LHCN-M2 (cell line): ENCODE data around the gene L1TD1. TPM values are rescaled to one million over a fixed set of nuclear protein-coding genes. Genes with fewer than 3 reads are reported as not detected.
A peak's percentile ranks its signal among the peaks of the same experiment; 100 is the strongest.
"Not testable (repeated sequence)": the region's sequence is repeated elsewhere in the genome, so short reads cannot be mapped to it uniquely, and the experiment has no call there.

Experiments
- DNase-seq: peaks from one replicate; pipeline ENCODE4 v3.0.0-alpha.2; 2012; ENCODE audit warnings: low read depth
- total RNA-seq: library from RNA; depleted of rRNA; stranded (reverse); fragments of >200 nt; gene quantifications from 2 replicates; pipeline ENCODE4 v1.2.3, GENCODE V29; 2014

The L1TD1 gene
- total RNA-seq, 1 experiment from 2014 or later, result not detected

DNA sequence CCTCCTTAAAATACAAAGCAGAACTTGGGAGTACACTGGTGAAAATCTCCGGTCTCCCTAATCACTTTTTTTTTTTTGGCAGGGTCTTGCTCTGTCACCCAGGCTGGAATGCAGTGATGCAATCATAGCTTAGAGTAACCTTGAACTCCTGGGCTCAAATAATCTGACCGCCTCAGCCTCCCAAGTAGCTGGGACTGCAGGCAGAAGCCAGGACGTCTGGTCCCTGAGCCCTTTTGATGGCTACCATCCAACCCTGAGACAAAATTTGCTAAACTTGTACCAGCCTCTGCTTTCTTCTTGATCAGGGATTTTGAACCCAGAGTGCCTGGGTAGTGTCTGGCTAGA is 4.1 kb downstream of the L1TD1 start:
- DNase-seq, result peak; percentile 7

- no peak for DNase-seq
Observed at GRCh38 chr1:62207187-62207586, 12.5 kb downstream of the L1TD1 start.

DNA sequence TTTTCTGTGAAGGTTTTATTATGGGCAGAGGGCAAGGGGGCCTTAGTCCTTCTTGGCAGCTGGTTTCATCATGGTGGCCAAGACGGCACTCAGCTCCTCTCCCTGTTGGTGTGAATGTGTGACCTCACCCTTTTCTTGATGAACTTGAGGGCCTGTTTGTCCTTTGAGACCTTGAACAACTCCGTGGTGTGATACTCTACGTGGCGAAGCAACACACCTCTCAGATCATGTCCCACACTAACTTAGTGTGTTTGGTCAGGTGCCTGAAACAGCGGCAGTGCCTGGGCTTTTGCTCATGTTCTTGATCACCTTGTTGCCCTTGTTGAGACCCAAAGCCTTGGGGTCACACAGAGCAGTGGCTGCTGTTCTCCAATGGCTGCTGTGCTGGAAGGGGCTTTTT is 13.4 kb downstream of the L1TD1 start:
- DNase-seq, result no peak

GRCh38 chr1:62208970-62209369 is 14.3 kb downstream of the L1TD1 start:
- DNase-seq, result no peak

- DNase-seq, result peak; percentile 92
Observed at GRCh38 chr1:62209931-62210595, 15.4 kb downstream of the L1TD1 start.

GRCh38 chr1:62210960-62211359 is 16.3 kb downstream of the L1TD1 start:
- DNase-seq, result peak; percentile 31

DNA sequence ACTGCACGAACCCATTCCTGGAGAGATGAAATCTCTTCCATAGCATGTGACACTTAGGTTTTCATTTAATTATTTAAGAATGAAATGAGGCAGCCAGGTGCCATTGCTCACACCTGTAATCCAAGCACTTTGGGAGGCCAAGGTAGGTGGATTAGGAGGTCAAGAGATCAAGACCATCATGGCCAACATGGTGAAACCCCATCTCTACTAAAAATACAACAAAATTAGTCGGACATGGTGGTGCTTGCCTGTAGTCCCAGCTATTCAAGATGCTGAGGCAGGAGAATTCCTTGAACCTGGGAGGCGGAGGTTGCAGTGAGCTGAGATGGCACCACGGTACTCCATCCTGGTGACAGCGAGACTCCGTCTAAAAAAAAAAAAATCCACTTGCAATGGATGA is 17.8 kb downstream of the L1TD1 start:
- no peak for DNase-seq

DNA sequence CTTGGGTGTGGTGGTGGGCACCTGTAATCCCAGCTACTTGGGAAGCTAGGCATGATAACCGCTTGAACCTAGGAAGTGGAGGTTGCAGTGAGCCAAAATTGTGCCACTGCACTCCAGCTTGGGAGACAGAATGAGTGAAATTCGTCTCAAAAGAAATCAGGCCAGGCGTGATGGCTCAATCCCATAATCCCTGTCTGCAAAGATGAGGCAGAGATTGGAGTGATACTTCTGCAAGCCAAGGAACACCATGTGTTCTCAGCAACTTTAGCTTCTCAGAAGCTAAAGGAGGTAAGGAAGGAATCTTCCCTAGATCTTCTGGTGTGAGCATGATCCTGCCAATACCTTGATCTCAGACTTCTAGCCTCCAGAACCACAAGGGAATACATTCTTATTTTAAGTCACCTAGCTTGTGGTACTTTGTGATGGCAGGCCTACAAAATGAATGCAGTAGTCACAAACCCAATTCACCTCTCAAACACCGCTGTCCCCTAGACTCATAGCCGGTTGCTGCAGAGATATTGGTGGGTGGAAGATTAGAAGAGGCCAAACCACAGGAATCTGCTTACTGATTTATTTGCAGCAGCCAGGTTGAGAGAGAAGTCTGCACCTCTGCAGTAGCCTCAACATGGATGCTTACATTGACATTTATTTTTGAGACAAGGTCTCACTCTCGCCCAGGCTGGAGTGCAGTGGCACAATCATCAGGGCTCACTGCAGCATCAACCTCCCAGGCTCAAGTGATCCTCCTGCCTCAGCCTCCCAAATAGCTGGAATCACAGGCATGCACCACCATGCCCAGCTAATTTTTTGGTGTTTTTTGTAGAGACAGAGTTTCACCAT is 18.6 kb downstream of the L1TD1 start:
- no peak for DNase-seq

DNA sequence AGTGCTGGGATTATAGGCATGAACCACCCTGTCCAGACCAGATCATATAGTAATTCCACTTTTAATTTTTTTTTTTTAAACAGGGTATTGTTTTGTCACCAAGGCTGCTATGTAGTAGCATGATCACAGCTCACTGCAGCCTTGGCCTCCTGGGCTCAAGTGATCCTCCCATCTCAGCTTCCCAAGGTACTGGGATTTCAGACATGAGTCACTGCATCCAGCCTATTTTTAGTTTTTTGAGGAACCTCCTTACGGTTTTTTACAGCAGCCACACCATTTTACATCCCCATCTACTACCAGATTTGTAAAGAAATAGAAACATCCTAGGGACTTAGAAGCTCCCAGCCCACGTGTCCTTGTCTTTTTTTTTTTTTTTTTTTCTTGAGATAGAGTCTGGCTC is 24.0 kb downstream of the L1TD1 start:
- peak; percentile 48 for DNase-seq

DNA sequence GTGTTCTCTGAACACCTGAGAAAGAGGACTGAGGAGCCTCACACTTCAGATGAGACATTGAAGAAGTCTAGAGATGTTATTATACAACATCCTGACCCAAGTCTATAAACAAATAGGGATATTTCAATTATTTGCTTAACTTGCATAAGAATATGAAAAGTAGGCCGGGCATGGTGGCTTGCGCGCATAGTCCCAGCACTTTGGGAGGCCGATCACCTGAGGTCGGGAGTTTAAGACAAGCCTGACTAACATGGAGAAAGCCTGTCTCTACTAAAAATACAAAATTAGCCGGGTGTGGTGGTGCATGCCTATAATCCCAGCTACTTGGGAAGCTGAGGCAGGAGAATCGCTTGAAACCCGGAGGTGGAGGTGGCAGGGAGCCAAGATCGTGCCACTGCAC is 25.8 kb downstream of the L1TD1 start:
- DNase-seq, result not testable (repeated sequence)

DNA sequence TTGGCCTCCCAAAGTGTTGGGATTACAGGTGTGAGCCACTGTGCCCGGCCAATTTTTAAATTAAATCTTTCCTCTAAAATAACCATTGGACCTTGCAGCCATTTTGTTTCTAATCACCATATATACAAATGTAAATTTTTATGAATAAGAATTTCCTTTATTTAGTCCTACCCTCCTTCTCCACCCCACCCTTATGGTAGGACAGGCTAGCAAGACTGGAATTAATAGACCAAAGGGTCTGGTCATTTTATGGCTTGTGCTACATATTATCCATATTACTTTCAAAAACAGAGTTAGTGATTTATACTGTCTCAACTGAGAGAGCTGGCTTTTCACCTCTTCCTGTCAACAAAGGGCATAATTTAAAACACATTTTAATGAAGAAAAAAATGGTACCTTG is 26.5 kb downstream of the L1TD1 start:
- no peak for DNase-seq

GRCh38 chr1:62222321-62222720 is 27.7 kb downstream of the L1TD1 start:
- no peak for DNase-seq

GRCh38 chr1:62224182-62224581 is 29.5 kb downstream of the L1TD1 start:
- no peak for DNase-seq

DNA sequence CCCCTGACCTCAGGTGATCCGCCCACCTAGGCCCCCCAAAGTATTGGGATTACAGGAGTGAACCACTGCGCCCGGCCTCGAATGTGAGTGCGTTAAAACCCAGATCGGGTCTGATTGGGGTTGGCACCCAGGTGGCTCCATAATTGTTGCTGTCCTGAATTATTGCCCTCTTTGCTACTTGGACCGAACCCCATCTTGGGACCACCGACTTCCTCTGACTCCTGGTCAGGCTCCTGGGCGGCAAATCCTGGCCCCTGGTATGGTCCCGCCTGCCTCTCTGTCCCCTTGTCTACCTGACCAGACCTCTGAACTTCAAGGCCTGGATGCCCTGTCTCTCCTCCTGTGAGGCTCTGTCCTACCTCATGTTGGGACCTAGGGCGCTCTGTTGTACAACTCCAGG is 32.8 kb downstream of the L1TD1 start:
- DNase-seq, result no peak

DNA sequence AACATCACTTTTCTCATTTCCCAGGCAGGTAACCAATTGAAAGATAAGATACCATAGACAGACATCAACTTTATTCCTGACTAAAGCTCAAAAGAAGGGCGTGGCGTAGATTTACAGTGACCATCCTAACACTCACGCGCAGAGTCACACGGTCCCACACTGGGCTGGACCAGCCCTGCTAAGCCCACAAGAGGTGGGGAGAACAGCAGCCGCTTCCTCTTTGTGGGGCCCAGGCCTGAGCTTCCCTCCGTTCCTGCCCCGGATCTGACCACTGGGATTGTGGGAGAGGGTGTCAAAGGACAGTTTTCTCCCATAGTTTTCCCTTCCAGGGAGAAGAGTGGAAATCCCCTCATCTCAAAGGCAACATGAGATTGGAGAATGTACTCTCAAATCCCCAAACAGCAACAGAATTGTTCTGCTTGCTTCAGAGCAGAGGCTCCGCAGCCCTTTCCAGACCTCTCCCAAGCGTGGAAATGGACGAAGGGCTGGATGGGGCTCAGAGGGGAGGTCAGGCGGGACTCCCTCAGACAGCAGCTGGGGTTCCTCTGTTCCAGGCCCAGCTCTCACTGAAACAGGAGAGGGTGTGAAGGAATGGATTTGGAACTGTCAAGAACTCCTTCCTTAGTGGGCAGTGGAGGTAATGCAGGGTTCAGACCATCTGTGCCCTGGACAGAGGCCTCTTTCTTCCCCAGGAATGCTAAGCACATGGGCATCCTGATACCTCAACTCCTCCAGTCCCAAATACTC is 33.7 kb downstream of the L1TD1 start:
- no peak for DNase-seq

DNA sequence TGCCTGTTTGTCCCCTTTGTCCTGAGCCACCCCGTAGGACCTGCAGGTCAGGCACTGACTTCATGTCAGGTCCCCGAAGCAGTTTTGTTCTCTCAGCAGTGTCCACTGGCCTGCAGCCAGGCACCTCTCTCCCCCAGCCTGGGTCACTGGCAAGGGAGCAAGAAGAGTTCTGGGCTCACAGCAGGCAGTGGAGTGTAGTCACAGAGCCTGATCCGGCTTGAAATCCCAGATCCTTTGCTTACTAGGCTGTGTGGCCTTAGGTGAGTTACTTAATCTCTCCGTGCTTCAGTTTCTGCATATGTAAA is 34.2 kb downstream of the L1TD1 start:
- no peak for DNase-seq

DNA sequence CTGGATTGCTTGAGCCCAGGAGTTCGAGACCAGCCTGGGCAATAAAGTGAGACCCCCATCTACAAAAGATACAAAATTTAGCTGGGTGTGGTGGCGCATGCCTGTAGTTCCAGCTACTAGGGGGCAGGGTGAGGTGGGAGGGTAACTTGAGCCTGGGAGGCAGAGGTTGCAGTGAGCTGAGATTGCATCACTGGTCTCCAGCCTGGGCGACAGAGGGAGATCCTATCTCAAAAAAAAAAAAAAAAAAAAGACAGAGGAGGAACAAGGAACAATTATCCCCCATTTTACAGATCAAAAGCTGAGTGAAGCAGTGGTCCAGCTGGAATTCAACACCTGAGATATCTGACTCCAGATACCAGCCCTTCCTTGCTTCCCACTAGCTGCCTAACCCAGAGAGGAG is 34.8 kb downstream of the L1TD1 start:
- DNase-seq, result no peak

- no peak for DNase-seq
Observed at GRCh38 chr1:62229932-62230331, 35.3 kb downstream of the L1TD1 start.

GRCh38 chr1:62230718-62231117 is 36.1 kb downstream of the L1TD1 start:
- DNase-seq, result peak; percentile 69

GRCh38 chr1:62232871-62233278 is 38.2 kb downstream of the L1TD1 start:
- DNase-seq, result no peak

- no peak for DNase-seq
Observed at GRCh38 chr1:62233926-62234450, 39.3 kb downstream of the L1TD1 start.

DNA sequence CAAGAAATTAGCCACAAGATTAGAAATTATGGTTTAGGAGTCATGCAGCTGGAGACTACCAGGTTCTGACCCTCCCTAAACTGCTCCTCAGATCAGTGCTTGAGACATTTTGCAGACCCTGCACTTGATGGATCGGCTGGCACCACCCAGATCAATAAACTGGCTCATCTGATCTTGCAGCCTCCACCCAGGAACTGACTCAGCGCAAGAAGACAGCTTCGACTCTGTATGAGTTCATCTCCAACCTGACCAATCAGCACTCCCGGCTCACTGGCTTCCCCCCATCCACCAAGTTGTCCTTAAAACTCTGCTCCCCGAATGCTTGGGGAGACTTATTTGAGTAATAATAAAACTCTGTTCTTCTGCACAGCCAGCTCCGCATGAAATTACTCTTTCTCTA is 40.0 kb downstream of the L1TD1 start:
- DNase-seq, result no peak

DNA sequence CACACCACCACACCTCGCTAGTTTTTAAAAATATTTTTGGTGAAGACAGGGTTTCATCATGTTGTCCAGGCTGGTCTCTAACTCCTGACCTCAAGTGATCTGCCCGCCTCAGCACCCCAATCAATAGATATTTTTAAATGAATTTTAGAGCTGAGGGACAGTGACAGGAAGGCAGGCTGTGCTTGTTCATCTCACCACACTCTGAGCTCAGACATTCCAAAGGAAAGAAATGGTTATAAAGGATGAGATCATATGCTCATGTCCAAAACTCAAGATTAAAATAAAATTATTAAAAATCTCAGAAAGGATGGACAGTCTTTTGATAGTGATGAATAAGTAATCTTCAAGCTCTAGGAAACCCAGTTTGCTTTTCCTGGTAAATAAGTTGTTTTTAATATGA is 40.9 kb downstream of the L1TD1 start:
- DNase-seq, result no peak
